ENCODE data around the gene TEX29.

DNA sequence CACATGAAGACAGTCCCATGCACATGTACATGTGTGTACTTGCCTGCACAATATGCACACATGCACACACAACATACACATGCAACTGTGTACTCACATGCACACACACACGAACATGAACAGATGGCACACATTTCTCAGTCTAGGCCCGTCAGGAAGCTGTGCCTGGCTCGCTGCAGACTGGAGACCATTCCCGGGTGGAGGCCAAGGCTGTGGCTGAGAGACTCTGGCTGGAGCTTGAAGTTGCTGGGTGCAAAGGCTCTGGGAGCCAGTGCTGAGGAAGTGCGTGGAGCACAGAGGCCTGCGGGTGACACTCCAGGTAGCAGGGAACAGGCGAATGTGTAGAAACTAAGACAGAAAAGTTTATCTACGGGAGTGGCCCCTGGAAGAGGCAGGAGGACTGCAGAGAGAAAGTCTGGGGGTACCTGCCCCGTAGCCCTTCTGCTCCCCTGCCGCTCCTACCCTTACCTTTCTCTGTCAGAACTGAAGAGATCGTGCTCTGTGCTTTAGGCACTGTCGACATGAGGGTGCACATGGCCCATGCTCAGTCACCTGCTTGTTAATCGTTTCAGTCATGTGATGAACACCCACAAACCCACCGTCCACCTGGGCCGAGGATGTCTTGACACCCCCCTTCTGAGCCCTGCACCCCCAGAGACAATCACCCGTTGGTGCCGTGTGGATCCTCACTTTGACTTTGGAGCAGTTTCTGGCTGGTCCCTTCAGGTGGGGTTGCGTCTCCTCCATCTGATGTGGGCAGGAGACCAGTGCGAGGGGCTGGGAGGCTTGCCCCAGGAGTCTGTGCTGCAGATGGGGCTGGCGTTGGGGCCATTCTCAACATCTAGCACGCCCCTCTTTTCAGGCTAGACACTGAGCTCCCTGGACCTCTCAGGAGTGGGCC is 69.4 kb downstream of the TEX29 start:
- TF ChIP-seq POLR2A (IDR thresholded peaks at IDR 0.05), result no peak
- no peak for TF ChIP-seq CTCF (IDR thresholded peaks at IDR 0.05 in 4 of 5, conservative IDR thresholded peaks at IDR 0.05 in 1 of 5)

All from gastrocnemius medialis (tissue), 4 donors.